HEK293 (cell line): ENCODE measurements around the gene ITGAL.

ENCODE experiments used
- EGR2 ChIP-seq: fragments of 450-650 bp; formaldehyde crosslinking; IDR thresholded peaks from 2 replicates; pipeline ENCODE4 v1.5.1; 2016; ENCODE audit warnings: low read depth, missing biosample characterization, missing genetic modification characterization
- ELK4 ChIP-seq: IDR thresholded peaks from 2 replicates; pipeline ENCODE4 v1.6.1; 2011; ENCODE audit warnings: mild to moderate bottlenecking, low read depth, low read length, borderline replicate concordance
- GLIS2 ChIP-seq: fragments of 450-650 bp; formaldehyde crosslinking; IDR thresholded peaks from 2 replicates; pipeline ENCODE4 v1.5.1; 2016; ENCODE audit warnings: missing biosample characterization, missing genetic modification characterization
- HIC1 ChIP-seq: fragments of 450-650 bp; formaldehyde crosslinking; IDR thresholded peaks from 2 replicates; pipeline ENCODE4 v1.5.1; 2016; ENCODE audit warnings: missing biosample characterization, missing genetic modification characterization
- KLF1 ChIP-seq: fragments of 450-650 bp; formaldehyde crosslinking; IDR thresholded peaks from 2 replicates; pipeline ENCODE4 v1.5.1; 2016; ENCODE audit warnings: missing biosample characterization, missing genetic modification characterization
- KLF8 ChIP-seq: fragments of 450-650 bp; formaldehyde crosslinking; IDR thresholded peaks from 2 replicates; pipeline ENCODE4 v1.5.1; 2016; ENCODE audit warnings: missing biosample characterization, missing genetic modification characterization
- OSR2 ChIP-seq: fragments of 450-650 bp; formaldehyde crosslinking; IDR thresholded peaks from 2 replicates; pipeline ENCODE4 v1.5.1; 2016; ENCODE audit warnings: missing biosample characterization, missing genetic modification characterization
- PBX3 ChIP-seq: sonication (generic); formaldehyde crosslinking; IDR thresholded peaks from 2 replicates; pipeline ENCODE4 v1.8.1; 2022; ENCODE audit warnings: mild to moderate bottlenecking, moderate library complexity, missing genetic modification reagents
- TRIM28 ChIP-seq: IDR thresholded peaks from 2 replicates; pipeline ENCODE4 v1.6.1; 2011; ENCODE audit warnings: low read length, control low read depth, borderline replicate concordance
- TSHZ1 ChIP-seq: fragments of 450-650 bp; formaldehyde crosslinking; IDR thresholded peaks from 2 replicates; pipeline ENCODE4 v1.5.1; 2016; ENCODE audit warnings: missing biosample characterization, missing genetic modification characterization, borderline replicate concordance
- YY1 ChIP-seq: fragments of 450-650 bp; formaldehyde crosslinking; IDR thresholded peaks from 2 replicates; pipeline ENCODE4 v1.5.1; 2018; ENCODE audit warnings: missing biosample characterization, missing genetic modification characterization
- YY2 ChIP-seq: fragments of 450-650 bp; formaldehyde crosslinking; IDR thresholded peaks from 2 replicates; pipeline ENCODE4 v1.5.1; 2016; ENCODE audit warnings: missing biosample characterization, missing genetic modification characterization
- ZBTB48 ChIP-seq: fragments of 450-650 bp; formaldehyde crosslinking; IDR thresholded peaks from 2 replicates; pipeline ENCODE4 v1.5.1; 2016; ENCODE audit warnings: missing biosample characterization, missing genetic modification characterization
- ZEB2 ChIP-seq: fragments of 450-650 bp; formaldehyde crosslinking; IDR thresholded peaks from 2 replicates; pipeline ENCODE4 v1.5.1; 2016; ENCODE audit warnings: missing biosample characterization, missing genetic modification characterization
- ZNF10 ChIP-seq: fragments of 450-650 bp; formaldehyde crosslinking; IDR thresholded peaks from 2 replicates; pipeline ENCODE4 v1.5.1; 2017; ENCODE audit warnings: missing biosample characterization, missing genetic modification characterization
- ZNF140 ChIP-seq: fragments of 450-650 bp; formaldehyde crosslinking; IDR thresholded peaks from 2 replicates; pipeline ENCODE4 v1.5.1; 2016; ENCODE audit warnings: missing biosample characterization, missing genetic modification characterization
- ZNF184 ChIP-seq: fragments of 450-650 bp; IDR thresholded peaks from 2 replicates; pipeline ENCODE4 v1.5.1; 2018; ENCODE audit warnings: missing biosample characterization, mild to moderate bottlenecking, missing genetic modification characterization
- ZNF394 ChIP-seq: fragments of 450-650 bp; formaldehyde crosslinking; IDR thresholded peaks from 2 replicates; pipeline ENCODE4 v1.5.1; 2016; ENCODE audit warnings: missing biosample characterization, missing genetic modification characterization, mild to moderate bottlenecking, moderate library complexity, borderline replicate concordance
- ZNF433 ChIP-seq: fragments of 450-650 bp; formaldehyde crosslinking; IDR thresholded peaks from 2 replicates; pipeline ENCODE4 v1.5.1; 2016; ENCODE audit warnings: missing biosample characterization, missing genetic modification characterization, low read depth
- ZNF48 ChIP-seq: fragments of 450-650 bp; formaldehyde crosslinking; IDR thresholded peaks from 2 replicates; pipeline ENCODE4 v1.5.1; 2016; ENCODE audit warnings: missing biosample characterization, missing genetic modification characterization
- ZNF518A ChIP-seq: fragments of 450-650 bp; formaldehyde crosslinking; conservative IDR thresholded peaks from 2 replicates; pipeline ENCODE4 v1.5.1; 2016; ENCODE audit warnings: low read depth, missing biosample characterization, missing genetic modification characterization
- ZNF529 ChIP-seq: fragments of 450-650 bp; formaldehyde crosslinking; IDR thresholded peaks from 2 replicates; pipeline ENCODE4 v1.5.1; 2017; ENCODE audit warnings: missing genetic modification characterization, missing biosample characterization; ENCODE audit not compliant: insufficient replicate concordance
- ZNF549 ChIP-seq: fragments of 450-650 bp; IDR thresholded peaks from 2 replicates; pipeline ENCODE4 v1.5.1; 2018; ENCODE audit warnings: missing biosample characterization, missing genetic modification characterization, mild to moderate bottlenecking, inconsistent platforms, moderate library complexity
- ZNF571 ChIP-seq: fragments of 450-650 bp; formaldehyde crosslinking; IDR thresholded peaks from 2 replicates; pipeline ENCODE4 v1.5.0; 2017; ENCODE audit warnings: missing biosample characterization, missing genetic modification characterization
- ZNF791 ChIP-seq: fragments of 450-650 bp; formaldehyde crosslinking; IDR thresholded peaks from 2 replicates; pipeline ENCODE4 v1.5.1; 2016; ENCODE audit warnings: missing biosample characterization, missing genetic modification characterization

ITGAL gene

GRCh38 chr16:30571445-30572322 lies 99.1 kb downstream of the ITGAL start, which contains the start of gene ZNF688 (continued):
- TF ChIP-seq ZNF549 (tag by site-specific recombination) (no peak), YY2 (tag by site-specific recombination) (peak; percentile 97), ZNF518A (tag by site-specific recombination) (peak; percentile 79), GLIS2 (tag by site-specific recombination) (peak; percentile 33; the same call in 1 of the 2 replicates), ZNF394 (peak; percentile 86), ELK4 (no peak), ZNF433 (tag by site-specific recombination) (no peak), ZEB2 (tag by site-specific recombination) (peak; percentile 76), ZNF140 (no peak), ZNF48 (no peak), ZBTB48 (tag by site-specific recombination) (peak; percentile 98), YY1 (tag by site-specific recombination) (peak; percentile 100), ZNF791 (tag by site-specific recombination) (no peak), ZNF10 (no peak), PBX3 (CRISPR knock-in tag) (no peak; the same call in 1 of the 2 replicates), KLF1 (tag by site-specific recombination) (no peak), HIC1 (tag by site-specific recombination) (no peak), EGR2 (tag by site-specific recombination) (peak; percentile 60; the same call in 1 of the 2 replicates), OSR2 (tag by site-specific recombination) (no peak), TRIM28 (peak; percentile 58; the same call in 1 of the 2 replicates), TSHZ1 (tag by site-specific recombination) (no peak), ZNF529 (tag by site-specific recombination) (no peak), ZNF184 (tag by site-specific recombination) (no peak; the same call in 1 of the 2 replicates), KLF8 (tag by site-specific recombination) (peak; percentile 78; the same call in 1 of the 2 replicates), ZNF571 (tag by site-specific recombination) (no peak)
